Progenitor cell of endocrine pancreas (in vitro differentiated cells): ENCODE results near the gene KDM5A. TPM values are rescaled to one million over a fixed set of nuclear protein-coding genes. Genes with fewer than 3 reads are reported as not detected.

ENCODE experiments used
- DNase-seq: peaks from one replicate; pipeline ENCODE4 v3.0.0; 2021; ENCODE audit warnings: low spot score; ENCODE audit not compliant: unreplicated experiment
- H3K27ac Mint-ChIP-seq: 2 replicates; pipeline ENCODE4 v1.8.0; 2021; ENCODE audit warnings: mild to moderate bottlenecking, moderate library complexity, mixed read lengths
- H3K27me3 Mint-ChIP-seq: 2 replicates; pipeline ENCODE4 v1.8.0; 2021; ENCODE audit warnings: mixed read lengths
- H3K36me3 Mint-ChIP-seq: 2 replicates; pipeline ENCODE4 v1.8.0; 2022; ENCODE audit warnings: mixed read lengths; ENCODE audit not compliant: insufficient read depth
- H3K4me1 Mint-ChIP-seq: 2 replicates; pipeline ENCODE4 v1.8.0; 2021; ENCODE audit warnings: low read depth, mixed read lengths
- H3K4me3 Mint-ChIP-seq: 2 replicates; pipeline ENCODE4 v1.8.0; 2021; ENCODE audit warnings: low read depth, mild to moderate bottlenecking, moderate library complexity, mixed read lengths
- H3K9me3 Mint-ChIP-seq: 2 replicates; pipeline ENCODE4 v1.8.0; 2021; ENCODE audit warnings: low read depth, mixed read lengths
- total RNA-seq: library from RNA; stranded (reverse); gene quantifications from 2 replicates; pipeline ENCODE4 v1.2.1, GENCODE V29; 2021
- TF ChIP-seq, protein P1 (sequence below): fragments of 200-600 bp; sonication (generic); IDR thresholded peaks from one replicate; pipeline ENCODE4 v1.5.0; 2021; ENCODE audit warnings: antibody characterized with exemption, mild to moderate bottlenecking; ENCODE audit not compliant: unreplicated experiment

Gene KDM5A
- total RNA-seq, 1 donor from 2014 or later: 137 TPM

DNA sequence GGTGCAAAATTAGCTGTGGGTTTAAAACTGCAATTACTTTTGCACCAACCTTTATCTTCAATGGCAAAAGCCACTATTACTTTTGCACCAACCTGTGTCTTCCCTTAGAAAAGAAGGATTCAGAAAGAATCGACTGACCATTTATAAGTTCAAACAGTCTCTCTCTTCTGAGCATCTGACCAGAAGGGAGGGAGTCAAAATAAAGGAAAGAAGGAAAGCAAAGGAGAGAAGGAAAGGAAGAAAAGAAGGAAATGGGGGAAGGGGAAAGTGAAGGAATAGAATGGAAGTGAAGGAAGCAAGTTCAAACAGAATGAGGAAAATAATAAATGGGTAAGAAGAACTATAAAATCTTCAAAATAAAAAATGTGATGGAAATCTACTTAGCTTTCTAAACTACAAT, 57.8 kb downstream of the KDM5A start:
- no peak overlapping the region for H3K27ac Mint-ChIP-seq

DNA sequence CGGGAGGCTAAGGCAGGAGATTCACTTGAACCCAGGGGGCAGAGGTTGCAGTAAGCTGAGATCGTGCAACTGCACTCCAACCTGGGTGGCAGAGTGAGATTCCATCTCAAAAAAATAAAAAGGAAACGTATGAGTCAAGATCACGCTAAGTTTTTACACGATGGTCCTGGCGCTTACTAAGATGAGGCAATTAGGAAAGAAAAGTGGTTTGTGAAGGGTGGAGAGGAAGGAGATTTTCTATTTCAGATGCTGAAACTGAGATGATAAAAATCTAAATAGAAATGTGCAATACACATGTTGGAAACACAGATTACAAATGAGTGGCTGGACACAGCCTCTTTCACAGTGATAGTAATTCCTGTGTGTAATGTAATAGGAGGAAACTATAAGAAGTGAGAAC, 63.2 kb downstream of the KDM5A start:
- H3K4me3 Mint-ChIP-seq: no peak overlapping the region
- peaks cover 2% of the 10 kb centered on the region for H3K4me1 Mint-ChIP-seq
- H3K27me3 Mint-ChIP-seq: no peaks in the 10 kb centered on the region
- DNase-seq: no peak
- TF ChIP-seq, protein P1, sequence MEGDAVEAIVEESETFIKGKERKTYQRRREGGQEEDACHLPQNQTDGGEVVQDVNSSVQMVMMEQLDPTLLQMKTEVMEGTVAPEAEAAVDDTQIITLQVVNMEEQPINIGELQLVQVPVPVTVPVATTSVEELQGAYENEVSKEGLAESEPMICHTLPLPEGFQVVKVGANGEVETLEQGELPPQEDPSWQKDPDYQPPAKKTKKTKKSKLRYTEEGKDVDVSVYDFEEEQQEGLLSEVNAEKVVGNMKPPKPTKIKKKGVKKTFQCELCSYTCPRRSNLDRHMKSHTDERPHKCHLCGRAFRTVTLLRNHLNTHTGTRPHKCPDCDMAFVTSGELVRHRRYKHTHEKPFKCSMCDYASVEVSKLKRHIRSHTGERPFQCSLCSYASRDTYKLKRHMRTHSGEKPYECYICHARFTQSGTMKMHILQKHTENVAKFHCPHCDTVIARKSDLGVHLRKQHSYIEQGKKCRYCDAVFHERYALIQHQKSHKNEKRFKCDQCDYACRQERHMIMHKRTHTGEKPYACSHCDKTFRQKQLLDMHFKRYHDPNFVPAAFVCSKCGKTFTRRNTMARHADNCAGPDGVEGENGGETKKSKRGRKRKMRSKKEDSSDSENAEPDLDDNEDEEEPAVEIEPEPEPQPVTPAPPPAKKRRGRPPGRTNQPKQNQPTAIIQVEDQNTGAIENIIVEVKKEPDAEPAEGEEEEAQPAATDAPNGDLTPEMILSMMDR: no peak
- H3K9me3 Mint-ChIP-seq: no peaks in the 10 kb centered on the region
- peaks cover 34% of the 10 kb centered on the region for H3K36me3 Mint-ChIP-seq
- H3K27ac Mint-ChIP-seq: peak overlapping the region; percentile 30

More for the DNA sequence above, 57.8 kb downstream of the KDM5A start:
- H3K27me3 Mint-ChIP-seq: no peaks in the 10 kb centered on the region
- no peak for DNase-seq
- H3K36me3 Mint-ChIP-seq: peaks cover 35% of the 10 kb centered on the region
- no peaks in the 10 kb centered on the region for H3K9me3 Mint-ChIP-seq
- no peaks in the 10 kb centered on the region for H3K4me1 Mint-ChIP-seq
- H3K4me3 Mint-ChIP-seq: no peak overlapping the region
- TF ChIP-seq, protein P1: no peak

- no peaks in the 10 kb centered on the region for H3K9me3 Mint-ChIP-seq
- H3K4me1 Mint-ChIP-seq: peaks cover 2% of the 10 kb centered on the region
- H3K27me3 Mint-ChIP-seq: no peaks in the 10 kb centered on the region
- no peak for DNase-seq
- TF ChIP-seq, protein P1: no peak
- no peak overlapping the region for H3K4me3 Mint-ChIP-seq
- H3K27ac Mint-ChIP-seq: no peak overlapping the region
- peaks cover 35% of the 10 kb centered on the region for H3K36me3 Mint-ChIP-seq
Measured at GRCh38 chr12:323507-323906, 65.6 kb downstream of the KDM5A start.

GRCh38 chr12:321606-322326, 67.4 kb downstream of the KDM5A start:
- Mint-ChIP-seq H3K4me3 (no peak overlapping the region), H3K9me3 (no peaks in the 10 kb centered on the region), H3K27me3 (no peaks in the 10 kb centered on the region), H3K4me1 (peaks cover 2% of the 10 kb centered on the region), H3K27ac (peak overlapping the region; percentile 16), H3K36me3 (peaks cover 41% of the 10 kb centered on the region)
- no peak for DNase-seq
- TF ChIP-seq, protein P1: peak; percentile 54

- peaks cover 41% of the 10 kb centered on the region for H3K36me3 Mint-ChIP-seq
- no peak for DNase-seq
- TF ChIP-seq, protein P1: no peak
Measured at GRCh38 chr12:318759-319515, 70.2 kb downstream of the KDM5A start.

More at GRCh38 chr12:318759-319515, 70.2 kb downstream of the KDM5A start:
- no peak overlapping the region for H3K4me3 Mint-ChIP-seq
- H3K4me1 Mint-ChIP-seq: peaks cover 2% of the 10 kb centered on the region
- no peaks in the 10 kb centered on the region for H3K27me3 Mint-ChIP-seq
- no peaks in the 10 kb centered on the region for H3K9me3 Mint-ChIP-seq
- no peak overlapping the region for H3K27ac Mint-ChIP-seq
